T-helper 2 cell treated with Interferon-gamma antibody and Interleukin-4, amounts not matched to agents 5 μg/mL and 100 μg/mL, for 36 hours (primary cell): ENCODE data around the gene CFAP65.

Experiments used
- DNase-seq: peaks from one replicate; pipeline ENCODE4 v3.0.0; 2021; ENCODE audit warnings: low spot score
- H3K27ac Mint-ChIP-seq: one replicate; pipeline ENCODE4 v1.8.0; 2021; ENCODE audit warnings: mild to moderate bottlenecking, mixed read lengths
- H3K27me3 Mint-ChIP-seq: one replicate; pipeline ENCODE4 v1.8.0; 2021; ENCODE audit warnings: low read depth, mixed read lengths
- H3K36me3 Mint-ChIP-seq: one replicate; pipeline ENCODE4 v1.8.0; 2021; ENCODE audit warnings: low read depth, mixed read lengths
- H3K4me1 Mint-ChIP-seq: one replicate; pipeline ENCODE4 v1.8.0; 2021; ENCODE audit warnings: low read depth, mixed read lengths
- H3K4me3 Mint-ChIP-seq: one replicate; pipeline ENCODE4 v1.8.0; 2022; ENCODE audit warnings: mild to moderate bottlenecking, moderate library complexity, mixed read lengths
- H3K9me3 Mint-ChIP-seq: one replicate; pipeline ENCODE4 v1.8.0; 2021; ENCODE audit warnings: mixed read lengths

Gene CFAP65

DNA sequence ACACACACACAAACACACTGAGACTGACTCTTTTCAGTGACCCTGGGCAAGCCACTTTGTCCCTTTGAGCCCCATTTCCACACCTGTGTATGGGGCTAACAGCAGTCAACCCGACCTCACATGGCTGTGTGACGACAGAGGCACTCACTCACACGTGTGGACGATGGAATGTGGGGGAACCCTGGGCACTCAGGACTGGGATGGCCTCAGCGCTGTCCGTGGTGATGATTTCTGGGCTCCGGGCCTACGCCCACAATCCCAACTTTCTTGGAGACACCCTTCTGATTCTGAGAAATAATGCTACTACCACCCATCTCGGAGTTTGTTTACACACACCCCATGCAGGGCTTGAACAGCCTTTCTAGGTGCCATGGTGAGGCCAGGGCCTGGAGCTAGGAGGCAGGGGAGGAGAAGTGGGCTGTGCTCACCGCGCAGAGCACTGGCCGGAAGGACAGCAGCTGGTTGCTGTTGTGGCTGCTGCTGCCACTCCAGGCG, 49.6 kb downstream of the CFAP65 start:
- no peaks in the 10 kb centered on the region for H3K4me1 Mint-ChIP-seq
- no peak overlapping the region for H3K27ac Mint-ChIP-seq
- H3K27me3 Mint-ChIP-seq = peaks cover 88% of the 10 kb centered on the region
- H3K4me3 Mint-ChIP-seq = no peak overlapping the region
- H3K36me3 Mint-ChIP-seq = no peaks in the 10 kb centered on the region
- H3K9me3 Mint-ChIP-seq = no peaks in the 10 kb centered on the region
- no peak for DNase-seq

DNA sequence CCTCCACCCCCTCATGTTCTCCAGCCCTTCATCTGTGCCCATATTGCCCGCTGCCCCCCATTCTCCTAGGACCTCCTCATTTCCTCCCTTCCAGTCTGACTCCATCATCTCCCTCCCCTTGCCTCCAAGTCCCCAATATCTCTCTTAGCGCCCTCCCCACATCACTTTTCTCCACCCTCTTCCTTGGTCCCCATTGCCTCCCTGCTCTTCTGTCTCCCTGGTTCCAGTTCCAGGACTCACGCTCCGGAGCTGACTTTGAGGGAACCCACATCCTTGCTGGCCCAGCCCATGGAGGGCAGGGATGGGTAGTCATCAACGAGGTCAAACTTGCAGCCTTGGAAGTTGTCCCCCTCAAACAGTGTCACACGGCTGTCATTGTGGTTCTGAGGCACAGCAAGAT, 50.7 kb downstream of the CFAP65 start:
- Mint-ChIP-seq H3K9me3 (no peaks in the 10 kb centered on the region), H3K4me3 (no peak overlapping the region), H3K4me1 (no peaks in the 10 kb centered on the region), H3K27ac (no peak overlapping the region), H3K27me3 (peaks cover 88% of the 10 kb centered on the region), H3K36me3 (no peaks in the 10 kb centered on the region)
- DNase-seq = no peak

DNA sequence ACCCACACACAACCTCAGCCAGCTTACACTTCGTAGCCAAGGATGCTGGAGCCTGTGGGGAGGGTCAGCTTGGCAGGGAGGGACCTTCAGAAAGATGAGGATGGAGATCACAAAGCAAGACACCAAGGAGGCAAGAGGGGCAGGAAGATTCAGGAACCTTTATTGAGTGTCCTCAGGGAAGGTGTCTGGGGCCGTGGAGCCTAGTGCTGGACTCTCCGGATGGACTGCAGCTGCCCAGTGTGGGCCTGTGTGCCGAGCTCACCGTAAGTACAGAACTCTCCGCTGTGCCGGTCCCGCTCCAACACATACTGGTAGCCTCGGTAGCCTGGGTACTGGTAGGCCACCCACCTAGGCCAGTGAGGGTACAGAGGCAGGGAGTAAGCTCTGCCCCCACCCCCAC, 51.3 kb downstream of the CFAP65 start:
- Mint-ChIP-seq H3K4me1 (no peaks in the 10 kb centered on the region), H3K27me3 (peaks cover 85% of the 10 kb centered on the region), H3K4me3 (no peak overlapping the region), H3K27ac (no peak overlapping the region), H3K36me3 (no peaks in the 10 kb centered on the region), H3K9me3 (no peaks in the 10 kb centered on the region)
- DNase-seq = no peak

DNA sequence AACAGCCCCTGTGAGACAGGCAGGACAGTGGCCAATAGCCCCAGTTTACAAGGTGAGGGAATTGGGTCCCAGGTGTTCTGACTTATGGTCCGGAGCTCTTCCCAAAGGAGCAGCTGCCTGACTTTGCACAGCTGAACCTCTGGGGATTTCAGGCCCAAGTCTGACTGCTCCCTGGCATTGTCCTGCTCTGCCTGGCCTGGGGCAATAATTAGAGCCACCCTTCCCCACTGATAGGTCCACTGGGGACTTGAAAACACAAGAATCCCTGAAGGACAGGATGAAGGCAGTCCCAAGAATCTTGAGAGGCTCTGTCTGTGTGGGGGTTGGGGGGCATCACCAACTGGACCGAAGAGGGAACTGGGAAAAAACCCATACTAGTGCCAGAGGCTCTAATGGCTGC, 52.7 kb downstream of the CFAP65 start:
- Mint-ChIP-seq H3K36me3 (no peaks in the 10 kb centered on the region), H3K27ac (no peak overlapping the region), H3K4me1 (peaks cover 3% of the 10 kb centered on the region), H3K9me3 (no peaks in the 10 kb centered on the region), H3K4me3 (no peak overlapping the region), H3K27me3 (peaks cover 82% of the 10 kb centered on the region)
- no peak for DNase-seq

DNA sequence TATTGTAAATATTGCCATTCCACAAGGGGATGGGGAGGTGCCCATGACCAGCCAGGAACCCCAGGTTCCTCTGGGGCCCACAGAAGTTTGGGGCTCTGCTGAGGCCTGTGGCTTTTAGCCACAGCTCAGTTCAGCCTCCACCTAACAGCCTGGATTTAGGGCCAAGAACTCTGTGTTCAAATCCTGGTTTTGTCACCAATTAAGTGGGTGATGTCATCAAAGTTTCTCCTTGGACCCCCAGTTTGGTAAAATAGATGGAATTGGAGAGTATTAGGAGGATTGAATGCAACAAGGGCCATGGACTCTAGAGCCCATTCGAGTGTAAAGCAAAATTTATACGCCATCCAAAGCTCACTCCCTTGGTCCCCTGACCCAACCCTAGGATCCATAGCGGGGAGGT, 53.2 kb downstream of the CFAP65 start:
- no peak overlapping the region for H3K4me3 Mint-ChIP-seq
- no peak for DNase-seq
- peaks cover 85% of the 10 kb centered on the region for H3K27me3 Mint-ChIP-seq
- peaks cover 3% of the 10 kb centered on the region for H3K4me1 Mint-ChIP-seq
- no peak overlapping the region for H3K27ac Mint-ChIP-seq
- H3K36me3 Mint-ChIP-seq = no peaks in the 10 kb centered on the region
- no peaks in the 10 kb centered on the region for H3K9me3 Mint-ChIP-seq

DNA sequence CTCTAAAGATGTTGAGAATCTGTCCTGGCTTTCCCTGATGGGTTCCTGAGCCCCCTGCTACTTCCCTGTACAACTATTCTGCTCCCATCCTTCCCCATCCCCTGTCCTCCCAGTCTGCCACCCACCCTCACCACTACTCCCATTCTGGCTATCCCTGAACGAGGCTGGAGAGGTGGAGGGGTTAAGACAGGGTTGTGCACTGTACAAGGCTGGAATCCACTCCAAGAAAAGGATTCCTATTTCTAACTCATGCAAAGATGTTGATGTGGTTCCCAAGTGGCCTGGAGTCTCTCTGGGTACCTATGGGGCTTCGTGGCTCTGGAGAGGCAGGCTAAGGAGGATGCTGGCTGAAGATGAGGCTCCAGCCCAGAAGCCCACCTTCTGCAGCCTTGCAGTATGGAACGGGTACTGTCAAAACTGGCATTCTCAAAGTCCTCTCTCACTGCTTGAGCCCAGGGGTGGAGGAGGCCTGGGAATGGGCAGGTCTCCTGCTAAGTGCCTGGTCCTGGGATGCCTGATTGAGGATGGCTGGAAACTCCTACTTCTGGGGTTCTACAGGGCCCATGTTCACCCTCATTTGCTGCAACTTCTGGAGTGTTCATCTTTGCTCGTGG, 55.1 kb downstream of the CFAP65 start:
- peaks cover 84% of the 10 kb centered on the region for H3K27me3 Mint-ChIP-seq
- H3K36me3 Mint-ChIP-seq = no peaks in the 10 kb centered on the region
- no peak overlapping the region for H3K4me3 Mint-ChIP-seq
- no peak overlapping the region for H3K27ac Mint-ChIP-seq
- peaks cover 4% of the 10 kb centered on the region for H3K4me1 Mint-ChIP-seq
- H3K9me3 Mint-ChIP-seq = no peaks in the 10 kb centered on the region
- DNase-seq = no peak

DNA sequence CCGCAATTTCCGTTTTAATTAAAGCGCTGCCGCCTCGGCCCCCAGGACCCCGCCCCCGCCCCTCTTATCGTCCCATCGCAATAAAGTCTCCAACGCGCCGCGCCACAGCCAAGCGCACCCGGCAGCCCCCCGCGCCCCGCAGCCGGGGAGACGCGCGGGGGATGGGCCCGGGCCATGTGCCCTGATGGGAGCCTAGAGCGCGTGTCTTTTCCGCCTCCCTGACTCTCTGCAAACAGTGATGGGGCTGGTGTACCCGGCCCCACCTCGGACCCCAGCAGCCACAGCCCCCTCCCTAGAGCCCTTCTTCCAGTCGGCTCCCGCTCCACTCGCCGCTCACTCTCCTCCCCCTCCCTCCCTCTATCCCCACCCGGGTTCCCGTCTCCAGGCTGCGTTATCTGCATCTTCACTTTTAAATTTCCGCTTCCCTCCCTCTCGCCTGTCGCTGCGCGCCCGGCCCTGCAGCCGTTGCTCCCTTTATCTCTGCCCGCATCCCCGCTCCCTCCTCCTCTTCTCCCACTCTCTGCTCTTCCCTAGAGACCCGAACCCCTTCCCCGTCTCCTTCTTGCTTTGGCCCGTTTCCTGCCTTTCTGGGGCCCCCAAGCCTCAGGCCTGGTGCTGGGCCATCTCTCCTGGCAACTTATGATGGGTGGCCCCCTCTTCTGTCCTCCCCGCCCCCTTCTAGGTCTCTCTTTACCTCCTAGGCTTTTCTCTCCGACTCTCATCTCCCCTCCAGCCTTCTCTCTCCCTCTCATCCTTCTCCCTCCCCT, 55.8 kb downstream of the CFAP65 start:
- DNase-seq = no peak
- no peak overlapping the region for H3K4me3 Mint-ChIP-seq
- H3K36me3 Mint-ChIP-seq = peaks cover 2% of the 10 kb centered on the region
- H3K4me1 Mint-ChIP-seq = peaks cover 8% of the 10 kb centered on the region
- H3K9me3 Mint-ChIP-seq = no peaks in the 10 kb centered on the region
- peaks cover 82% of the 10 kb centered on the region for H3K27me3 Mint-ChIP-seq
- H3K27ac Mint-ChIP-seq = no peak overlapping the region

DNA sequence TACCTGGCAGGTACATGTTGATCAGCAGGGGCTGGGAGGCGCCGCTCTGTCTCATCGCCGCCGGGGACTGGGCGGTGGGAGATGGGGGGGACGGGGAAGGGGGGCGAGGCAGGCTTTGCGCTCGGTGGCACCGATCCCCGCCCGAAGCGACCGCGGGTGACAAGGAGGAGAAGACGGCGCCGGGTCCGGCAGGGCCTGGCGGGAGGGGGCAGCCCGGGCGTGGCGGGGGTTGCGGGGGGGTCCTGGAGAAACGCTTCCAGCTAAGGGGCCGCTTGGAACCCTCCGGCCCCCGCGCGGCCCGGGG, 56.3 kb downstream of the CFAP65 start, which contains the start of gene FEV:
FEV (minus strand) TSS at position 164 of the 304 bp plus-strand sequence; CDS start at position 55, 109 bp downstream.
- H3K4me1 Mint-ChIP-seq = peaks cover 11% of the 10 kb centered on the region
- no peak for DNase-seq
- no peak within 1 kb of the TSS for H3K4me3 Mint-ChIP-seq
- H3K9me3 Mint-ChIP-seq = no peaks in the 10 kb centered on the region
- H3K27me3 Mint-ChIP-seq = peaks cover 81% of the 10 kb centered on the region
- H3K27ac Mint-ChIP-seq = no peak within 1 kb of the TSS
- H3K36me3 Mint-ChIP-seq = peaks cover 2% of the 10 kb centered on the region

DNA sequence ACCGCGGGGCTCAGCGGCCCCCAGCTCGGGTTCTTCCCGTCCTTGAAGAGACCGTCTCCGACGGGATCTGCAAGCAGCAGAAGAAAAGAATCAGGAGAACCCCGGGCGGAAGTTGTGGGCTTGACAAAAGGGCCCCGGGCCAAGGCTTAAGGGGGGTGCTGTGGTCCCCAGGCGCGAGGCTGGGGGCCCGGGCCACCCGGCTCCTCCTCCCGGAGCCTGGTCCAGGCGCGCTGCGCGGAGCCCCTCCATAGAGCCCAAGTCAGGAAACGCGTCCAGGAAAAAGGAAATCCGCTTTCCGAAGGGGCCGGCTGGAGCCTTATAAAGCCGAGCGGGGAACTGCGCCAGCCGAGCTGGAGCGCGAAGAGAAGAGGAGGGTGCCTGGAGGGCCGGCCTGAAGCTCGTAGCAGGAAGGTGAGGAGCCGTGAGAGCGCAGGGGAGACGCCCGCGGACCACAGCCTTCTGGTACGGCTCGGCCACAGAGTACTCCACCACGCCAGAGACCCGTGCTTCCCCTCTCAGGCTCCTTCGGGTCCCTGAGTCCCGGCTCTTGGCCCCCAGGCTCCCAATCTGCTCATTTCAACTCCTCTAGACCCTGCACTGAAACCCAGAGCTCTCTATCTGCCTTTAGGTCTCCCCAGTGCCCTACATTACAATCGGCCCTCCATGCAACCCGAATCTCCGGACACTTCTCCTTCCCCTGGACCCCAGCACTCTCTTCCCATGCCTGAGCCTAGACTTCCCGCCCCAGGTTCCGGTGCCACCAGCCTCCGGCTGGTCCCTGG, 56.9 kb downstream of the CFAP65 start:
- peaks cover 82% of the 10 kb centered on the region for H3K27me3 Mint-ChIP-seq
- no peak overlapping the region for H3K27ac Mint-ChIP-seq
- H3K4me3 Mint-ChIP-seq = no peak overlapping the region
- H3K36me3 Mint-ChIP-seq = peaks cover 2% of the 10 kb centered on the region
- peaks cover 11% of the 10 kb centered on the region for H3K4me1 Mint-ChIP-seq
- DNase-seq = no peak
- H3K9me3 Mint-ChIP-seq = no peaks in the 10 kb centered on the region

DNA sequence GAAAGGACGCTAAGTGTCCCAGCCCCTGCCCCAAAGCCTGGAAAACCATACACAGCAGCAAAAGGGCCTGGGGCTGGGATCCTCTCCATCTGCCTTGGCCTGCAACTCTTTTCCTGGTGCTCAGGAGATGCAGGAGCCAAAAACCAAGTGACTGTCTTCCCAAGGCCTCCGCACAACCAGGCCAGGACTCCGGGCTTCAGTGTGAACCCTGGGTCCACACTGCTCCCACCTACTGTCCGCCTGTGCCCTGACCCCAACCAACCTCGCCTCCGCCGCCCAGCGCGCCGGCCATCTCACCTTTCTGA, 57.4 kb downstream of the CFAP65 start:
- Mint-ChIP-seq H3K9me3 (no peaks in the 10 kb centered on the region), H3K4me1 (peaks cover 11% of the 10 kb centered on the region), H3K27me3 (peaks cover 80% of the 10 kb centered on the region), H3K4me3 (no peak overlapping the region), H3K27ac (no peak overlapping the region), H3K36me3 (peaks cover 2% of the 10 kb centered on the region)
- DNase-seq = no peak

DNA sequence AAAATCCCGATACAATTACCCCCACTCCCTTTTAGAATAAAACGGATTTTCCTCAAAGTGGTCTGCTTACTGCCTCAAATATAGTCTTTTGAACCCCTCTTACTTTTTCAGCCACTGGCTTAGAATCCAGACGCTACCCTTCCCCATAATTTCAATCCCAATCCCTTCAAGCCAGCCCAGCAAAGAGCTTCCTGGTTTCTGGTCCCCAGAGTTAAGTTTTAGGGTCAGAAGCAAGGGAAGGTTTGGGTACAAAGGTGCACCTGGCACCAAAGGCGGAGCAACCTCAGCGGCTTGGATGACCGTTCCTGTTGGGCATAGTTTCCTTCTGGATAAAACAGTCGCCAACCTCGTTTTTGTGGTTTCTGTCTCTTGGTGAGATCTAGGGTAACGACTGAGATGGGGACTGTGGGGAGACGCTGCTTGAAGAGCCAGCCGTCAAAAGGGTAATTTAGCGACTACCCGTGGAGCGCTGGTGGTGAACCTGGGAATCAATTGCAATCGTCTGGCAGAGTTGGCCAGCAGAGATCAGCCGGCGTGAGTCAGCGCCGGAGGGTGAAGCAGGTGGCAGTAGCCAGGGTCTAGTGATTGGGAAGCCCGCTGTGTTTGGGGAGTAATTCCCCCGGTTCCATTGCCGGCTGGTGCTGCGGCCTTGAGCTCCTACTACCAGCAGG, 57.9 kb downstream of the CFAP65 start:
- peaks cover 11% of the 10 kb centered on the region for H3K4me1 Mint-ChIP-seq
- no peak overlapping the region for H3K27ac Mint-ChIP-seq
- no peak for DNase-seq
- H3K27me3 Mint-ChIP-seq = peaks cover 78% of the 10 kb centered on the region
- H3K4me3 Mint-ChIP-seq = no peak overlapping the region
- H3K36me3 Mint-ChIP-seq = peaks cover 2% of the 10 kb centered on the region
- H3K9me3 Mint-ChIP-seq = no peaks in the 10 kb centered on the region

DNA sequence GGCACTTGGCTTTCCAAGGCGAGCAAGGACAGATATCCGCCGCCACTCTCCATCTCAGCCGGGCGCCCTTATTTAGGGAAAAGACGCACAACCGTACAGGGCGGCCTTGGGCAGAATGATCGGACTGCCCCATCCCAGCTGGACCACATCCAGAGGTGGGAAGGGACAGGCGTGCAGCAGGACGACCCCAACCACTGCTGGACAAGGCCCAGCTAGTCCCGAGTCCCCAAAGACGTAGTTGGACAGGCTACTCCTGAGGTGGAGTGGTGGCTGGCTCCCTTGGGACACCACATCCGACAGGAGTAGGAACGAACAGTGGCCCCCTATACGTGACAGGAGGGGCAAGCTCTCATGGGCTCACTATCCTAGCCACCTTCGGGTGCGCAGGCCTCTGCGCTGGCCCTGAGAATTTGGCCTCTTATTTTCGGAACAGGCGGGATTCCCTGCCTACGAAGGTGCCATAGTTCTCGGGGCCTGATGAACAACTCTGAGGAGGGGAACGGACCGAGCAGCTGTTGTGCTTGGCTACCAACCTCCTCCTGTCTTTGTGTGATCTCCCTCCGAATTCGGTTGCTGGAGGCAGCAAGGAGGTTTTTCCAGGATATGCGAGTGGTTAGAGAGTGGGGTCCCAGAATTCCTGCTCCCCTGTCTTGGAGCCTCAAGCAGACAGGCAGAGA, 58.6 kb downstream of the CFAP65 start:
- no peak overlapping the region for H3K4me3 Mint-ChIP-seq

DNA sequence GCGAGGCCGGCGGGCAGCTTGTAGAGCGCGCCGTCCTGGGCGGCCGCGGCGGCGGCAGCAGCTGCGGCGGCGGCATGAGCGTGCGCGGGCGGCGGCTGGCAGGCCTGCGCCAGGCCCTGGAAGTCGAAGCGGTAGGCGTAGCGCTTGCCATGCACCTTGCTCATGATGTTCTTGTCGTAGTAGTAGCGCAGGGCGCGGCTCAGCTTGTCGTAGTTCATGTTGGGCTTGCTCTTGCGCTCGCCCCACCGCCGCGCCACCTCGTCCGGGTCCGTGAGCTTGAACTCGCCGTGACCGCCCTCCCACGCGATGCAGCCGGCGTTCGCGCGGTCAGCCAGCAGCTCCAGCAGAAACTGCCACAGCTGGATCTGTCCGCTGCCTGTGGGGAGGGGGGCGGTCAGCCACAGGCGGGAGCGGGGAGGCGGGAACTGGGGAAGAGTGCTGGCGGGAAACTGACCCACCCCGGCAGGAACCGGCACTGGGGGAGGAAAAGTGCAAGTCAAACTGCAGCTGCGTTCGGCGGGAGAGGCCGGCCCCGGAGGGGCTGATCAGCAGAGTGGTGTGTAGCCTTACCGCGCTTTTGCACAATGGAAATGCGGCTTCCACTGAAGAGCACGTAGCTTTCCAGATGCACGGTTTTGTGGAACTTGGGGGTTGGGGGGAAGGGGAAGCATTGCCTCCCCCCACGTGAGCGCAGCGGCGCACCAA, 59.3 kb downstream of the CFAP65 start:
- no peak overlapping the region for H3K4me3 Mint-ChIP-seq
- peaks cover 77% of the 10 kb centered on the region for H3K27me3 Mint-ChIP-seq
- H3K9me3 Mint-ChIP-seq = no peaks in the 10 kb centered on the region
- H3K36me3 Mint-ChIP-seq = peaks cover 2% of the 10 kb centered on the region
- DNase-seq = no peak
- no peak overlapping the region for H3K27ac Mint-ChIP-seq
- H3K4me1 Mint-ChIP-seq = peaks cover 11% of the 10 kb centered on the region

More for the DNA sequence above, 58.6 kb downstream of the CFAP65 start:
- Mint-ChIP-seq H3K9me3 (no peaks in the 10 kb centered on the region), H3K4me1 (peaks cover 11% of the 10 kb centered on the region), H3K27me3 (peaks cover 80% of the 10 kb centered on the region), H3K27ac (no peak overlapping the region), H3K36me3 (peaks cover 2% of the 10 kb centered on the region)
- DNase-seq = no peak
